NCI-H1417 treated with DMSO at 0.1 percent for 48 hours (cell line): ENCODE results near the gene OXER1.
A peak's percentile ranks its signal among the peaks of the same experiment; 100 is the strongest.

ENCODE experiments used
- DNase-seq: peaks from one replicate; lab custom pipeline; 2025; lab: John Stamatoyannopoulos, UW

OXER1 gene, protein sequence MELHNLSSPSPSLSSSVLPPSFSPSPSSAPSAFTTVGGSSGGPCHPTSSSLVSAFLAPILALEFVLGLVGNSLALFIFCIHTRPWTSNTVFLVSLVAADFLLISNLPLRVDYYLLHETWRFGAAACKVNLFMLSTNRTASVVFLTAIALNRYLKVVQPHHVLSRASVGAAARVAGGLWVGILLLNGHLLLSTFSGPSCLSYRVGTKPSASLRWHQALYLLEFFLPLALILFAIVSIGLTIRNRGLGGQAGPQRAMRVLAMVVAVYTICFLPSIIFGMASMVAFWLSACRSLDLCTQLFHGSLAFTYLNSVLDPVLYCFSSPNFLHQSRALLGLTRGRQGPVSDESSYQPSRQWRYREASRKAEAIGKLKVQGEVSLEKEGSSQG

DNA sequence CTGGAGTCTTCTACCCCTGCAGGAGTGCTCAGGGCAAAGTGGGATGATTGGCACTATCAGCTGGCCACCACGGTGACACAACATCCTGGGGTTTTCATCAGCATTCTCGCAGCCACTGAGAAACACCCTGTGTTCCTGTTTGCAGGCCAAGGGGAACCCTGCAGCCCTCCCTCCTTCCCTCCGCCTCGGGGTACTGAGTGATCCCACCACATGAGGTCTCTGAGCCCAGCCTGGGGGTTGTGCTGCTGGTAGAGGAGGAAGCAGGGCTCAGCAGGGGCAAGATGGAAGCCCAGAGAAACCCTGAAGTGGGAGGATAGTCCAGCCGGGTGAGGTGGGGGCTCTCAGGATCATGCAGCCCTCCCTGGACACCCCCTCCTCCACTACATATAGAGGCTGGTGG, at the start of gene OXER1:
Gene OXER1, minus strand, starts transcription at position 40 of the 400 bp plus-strand sequence. CDS start 73 bp downstream, outside the sequence.
- DNase-seq = no peak

DNA sequence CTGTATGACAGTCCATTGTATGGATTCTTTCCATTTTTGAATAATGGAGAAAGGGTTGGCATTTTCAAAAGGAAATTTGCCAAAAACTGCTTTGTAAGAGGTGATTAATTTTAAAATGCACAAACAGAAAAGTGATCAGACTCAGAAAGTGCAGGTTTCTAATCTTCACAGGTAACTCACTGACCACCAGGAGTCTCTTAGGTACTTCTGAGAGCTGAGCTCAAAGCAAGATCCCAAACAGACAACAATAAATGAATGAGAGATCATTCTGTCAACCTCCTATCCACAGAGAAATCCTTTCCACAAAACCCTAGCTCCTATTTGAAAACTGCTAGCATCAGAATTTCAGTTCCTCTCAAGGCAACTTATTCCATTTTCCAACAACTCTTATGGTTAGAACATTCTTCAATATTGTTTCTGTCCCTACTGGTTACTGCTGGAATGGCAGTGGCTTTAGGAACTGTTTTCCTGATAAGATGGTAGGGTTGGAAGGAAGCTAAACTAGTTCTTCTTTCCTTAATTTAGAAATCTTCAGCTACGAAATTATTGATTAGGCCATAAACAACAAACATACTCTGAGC, 49.1 kb upstream of the OXER1 start:
- DNase-seq = no peak

DNA sequence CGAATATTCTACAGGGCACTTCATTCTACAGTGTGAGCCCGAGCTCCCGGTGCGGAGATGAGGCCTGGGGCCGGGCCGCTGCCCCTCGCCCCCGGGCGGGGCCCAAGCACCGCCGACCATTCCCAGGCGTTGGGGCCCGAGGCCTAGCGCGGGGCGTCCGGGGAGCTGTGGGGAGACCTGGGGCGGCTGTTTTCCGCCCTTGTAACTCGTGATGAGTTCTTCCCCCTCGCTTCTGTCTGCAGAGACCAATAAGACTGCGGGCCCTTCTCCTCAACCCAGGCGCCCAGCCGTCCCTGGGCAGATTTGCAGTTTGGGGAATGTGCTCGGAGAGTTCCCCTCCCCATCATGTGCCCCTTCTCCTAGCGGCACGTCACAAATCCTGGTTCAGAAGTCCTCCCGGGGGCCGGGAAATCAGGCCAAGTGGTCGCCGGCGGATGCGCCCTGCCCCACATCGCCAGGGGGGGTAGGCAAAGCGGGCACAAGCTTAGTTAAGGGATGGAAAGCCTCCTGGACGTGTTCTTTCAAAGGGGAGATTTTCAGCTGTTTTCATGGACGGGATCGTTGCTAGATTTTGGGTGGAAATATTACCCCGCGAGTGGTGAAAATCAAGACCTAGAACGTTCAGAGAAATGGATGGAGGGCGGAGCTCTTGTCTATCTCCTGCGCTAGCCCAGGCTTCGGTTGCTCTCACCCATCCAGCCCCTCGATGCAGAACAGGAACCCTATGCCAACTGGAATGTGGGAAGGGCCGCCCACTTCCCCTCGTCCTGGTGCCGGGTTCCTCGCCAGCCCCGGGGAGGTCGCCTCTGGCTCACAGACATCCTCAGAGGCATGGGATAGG, 47.3 kb upstream of the OXER1 start:
- no peak for DNase-seq

DNA sequence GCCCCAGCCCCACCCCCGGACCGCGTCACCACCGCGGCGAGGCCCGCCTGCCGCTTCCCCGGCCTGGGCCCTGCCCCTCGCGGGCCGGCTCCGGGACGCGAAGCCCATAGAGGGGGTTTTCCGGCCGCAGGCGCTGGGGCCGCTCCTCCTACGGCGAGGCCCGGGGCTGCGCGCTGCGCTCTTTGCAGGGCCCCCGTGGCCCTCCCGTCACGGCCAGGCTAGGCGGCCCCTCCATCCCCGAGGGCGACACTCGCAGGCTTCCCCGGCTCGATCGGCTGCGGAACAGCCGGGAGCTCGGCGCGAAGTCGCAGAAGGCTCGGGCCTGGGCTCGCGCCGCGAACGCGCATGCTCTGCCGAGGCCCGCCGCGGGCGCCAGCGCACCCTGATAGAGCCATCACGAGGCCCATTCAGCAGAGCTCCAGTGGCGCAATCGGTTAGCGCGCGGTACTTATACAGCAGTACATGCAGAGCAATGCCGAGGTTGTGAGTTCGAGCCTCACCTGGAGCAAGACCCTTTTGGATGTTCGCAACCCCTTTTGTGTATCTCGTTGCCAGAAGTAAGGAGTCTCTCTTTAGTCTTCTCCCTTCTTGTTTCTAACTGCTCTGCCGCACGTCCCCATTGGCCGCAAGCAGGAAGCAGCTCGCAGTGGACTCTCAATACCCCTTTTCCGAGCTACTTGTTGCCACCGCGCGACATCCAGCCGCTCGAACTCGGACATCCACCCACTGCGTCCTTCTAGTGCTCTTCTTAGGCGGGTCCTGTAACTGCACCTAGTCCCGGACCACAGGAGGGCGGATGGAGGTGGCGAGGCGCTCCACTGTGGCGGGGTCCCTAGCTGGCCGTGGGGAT, 46.4 kb upstream of the OXER1 start:
- DNase-seq = peak; percentile 93

DNA sequence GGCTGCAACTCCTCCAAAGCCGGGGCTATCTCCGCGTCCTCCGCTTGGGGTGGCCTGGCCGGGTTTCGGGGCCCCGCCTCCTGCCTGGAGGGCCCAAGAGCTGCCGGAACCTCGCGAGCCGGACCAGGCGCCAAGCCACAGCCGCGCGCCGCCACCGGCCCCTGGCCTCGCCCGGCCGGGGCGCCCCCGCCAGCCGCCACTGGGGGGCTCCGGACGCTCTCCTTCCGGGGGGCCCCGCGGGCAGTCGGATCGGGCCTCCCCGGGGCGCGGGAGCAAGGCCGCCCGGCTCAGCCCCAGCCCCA, 45.8 kb upstream of the OXER1 start:
- DNase-seq = no peak

DNA sequence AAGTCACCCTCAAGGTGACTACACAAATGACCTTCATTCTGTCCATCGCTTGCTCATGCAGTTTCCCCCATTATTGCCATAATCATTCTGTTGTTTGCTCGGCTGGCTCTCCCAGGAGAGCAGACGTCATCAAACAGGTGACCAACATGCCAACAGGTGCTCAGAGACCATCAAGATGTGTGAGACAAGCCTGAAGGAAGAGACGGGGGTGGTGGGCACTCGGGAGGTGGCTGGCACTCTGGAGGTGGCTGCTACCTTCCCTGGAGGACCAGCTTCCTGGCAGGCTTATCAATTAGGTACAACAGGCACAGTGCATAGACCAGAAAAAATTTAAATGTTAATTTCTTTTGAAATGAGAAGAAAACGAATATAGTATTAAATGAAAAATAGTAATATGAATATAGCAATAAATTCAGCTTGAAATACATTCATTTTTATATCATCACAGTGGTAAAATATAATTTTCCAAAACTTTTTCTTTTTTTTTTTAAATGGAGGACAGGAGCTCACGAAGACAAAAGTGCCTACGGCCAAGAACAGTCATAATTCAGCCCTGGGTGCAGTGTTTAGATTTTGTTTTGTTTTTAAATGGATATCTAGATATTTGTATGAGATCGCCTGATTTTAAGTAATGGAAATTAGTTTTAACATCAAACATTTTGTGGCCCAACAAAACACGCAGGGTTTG, 45.3 kb upstream of the OXER1 start:
- DNase-seq = no peak

DNA sequence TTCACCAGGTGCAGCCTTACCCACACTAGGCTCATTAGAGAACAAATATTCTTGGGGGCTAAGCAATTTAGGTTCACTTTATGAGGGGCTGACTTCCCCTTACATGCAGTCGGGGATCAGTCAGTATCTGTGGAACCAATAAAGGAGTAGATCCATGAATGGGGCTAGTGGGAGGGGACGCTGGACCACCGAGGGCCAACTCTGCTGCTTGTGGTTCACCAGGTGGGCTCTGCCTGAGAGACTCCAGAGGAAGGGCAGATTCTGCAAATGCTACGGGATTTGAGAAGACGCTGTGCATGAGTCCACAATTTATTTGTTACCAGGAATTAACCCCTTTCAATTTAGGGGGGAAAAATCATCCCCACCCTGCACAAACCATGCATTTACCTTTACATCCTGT, 44.4 kb upstream of the OXER1 start:
- no peak for DNase-seq

DNA sequence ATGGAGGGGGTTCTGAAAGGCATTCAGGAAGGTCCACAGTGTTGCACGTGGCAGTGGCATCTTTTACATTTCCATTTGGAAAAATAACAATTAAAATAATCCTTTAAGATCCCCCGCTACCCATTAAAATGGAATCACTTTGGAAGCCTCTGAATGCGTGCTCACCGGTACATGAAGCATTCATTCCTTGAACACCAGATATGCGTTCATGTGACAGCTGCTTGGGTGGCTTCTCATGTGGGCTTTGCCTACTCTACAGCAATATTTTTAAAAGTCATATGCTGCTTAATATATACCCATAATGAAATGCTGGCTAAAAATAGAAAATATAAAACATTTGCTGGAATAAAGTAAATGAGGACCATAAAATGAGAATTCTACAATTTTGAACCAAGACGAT, 42.9 kb upstream of the OXER1 start:
- DNase-seq = no peak

DNA sequence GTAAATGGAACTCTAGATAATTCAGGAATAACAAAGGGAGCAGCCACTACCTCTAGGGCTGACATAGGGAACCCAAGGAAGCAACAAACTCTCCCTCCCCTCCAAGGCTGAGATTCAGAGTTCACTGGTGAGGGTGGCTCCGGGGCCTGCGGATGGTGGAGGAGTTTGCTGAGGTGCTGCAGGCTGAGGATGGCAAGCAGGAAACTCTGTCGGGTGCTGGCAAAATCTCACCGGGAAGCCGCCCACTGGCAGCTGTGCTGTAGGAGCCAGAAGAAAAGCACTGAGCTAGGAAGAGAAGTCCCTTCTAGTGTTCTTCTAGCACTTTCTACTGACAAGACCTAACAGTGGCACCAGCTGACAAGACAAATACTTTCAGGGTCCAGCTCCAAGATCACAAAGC, 41.0 kb upstream of the OXER1 start:
- DNase-seq = no peak

DNA sequence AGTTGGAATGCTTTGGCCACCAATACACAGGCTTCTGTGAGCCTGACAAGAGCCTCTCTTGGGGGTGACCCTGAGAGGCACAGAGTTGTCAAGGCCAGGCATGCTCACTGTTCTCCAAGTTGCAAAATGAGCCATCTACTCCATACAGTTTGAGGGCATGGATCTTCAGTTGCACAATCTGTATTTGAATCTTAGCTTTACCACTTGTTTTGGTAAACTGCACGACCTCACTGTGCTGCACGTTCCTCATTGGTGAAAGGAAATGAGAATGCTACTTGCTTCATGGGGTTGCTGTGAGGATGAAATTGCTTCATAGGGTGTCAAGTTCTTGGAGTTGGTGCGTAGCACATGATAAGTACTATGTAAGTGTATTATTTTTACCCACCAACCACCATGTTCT, 40.4 kb upstream of the OXER1 start:
- DNase-seq = no peak

DNA sequence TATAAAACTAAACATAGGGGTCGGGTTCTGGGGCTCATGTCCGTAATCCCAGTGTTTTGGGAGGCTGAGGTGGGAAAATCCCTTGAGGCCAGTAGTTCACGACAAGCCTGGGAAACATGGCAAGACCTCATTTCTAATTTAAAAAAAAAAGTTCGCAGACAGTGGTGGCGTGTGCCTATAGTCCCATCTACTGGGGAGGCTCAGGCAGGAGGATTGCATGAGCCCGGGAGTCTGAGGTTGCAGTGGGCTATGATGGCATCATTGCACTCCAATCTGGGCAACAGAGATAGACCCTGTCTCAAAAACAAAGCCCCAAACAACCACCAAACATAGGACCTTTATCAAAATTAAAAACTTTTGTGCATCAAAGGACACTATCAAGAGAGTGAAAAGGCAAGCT, 38.2 kb upstream of the OXER1 start:
- no peak for DNase-seq

DNA sequence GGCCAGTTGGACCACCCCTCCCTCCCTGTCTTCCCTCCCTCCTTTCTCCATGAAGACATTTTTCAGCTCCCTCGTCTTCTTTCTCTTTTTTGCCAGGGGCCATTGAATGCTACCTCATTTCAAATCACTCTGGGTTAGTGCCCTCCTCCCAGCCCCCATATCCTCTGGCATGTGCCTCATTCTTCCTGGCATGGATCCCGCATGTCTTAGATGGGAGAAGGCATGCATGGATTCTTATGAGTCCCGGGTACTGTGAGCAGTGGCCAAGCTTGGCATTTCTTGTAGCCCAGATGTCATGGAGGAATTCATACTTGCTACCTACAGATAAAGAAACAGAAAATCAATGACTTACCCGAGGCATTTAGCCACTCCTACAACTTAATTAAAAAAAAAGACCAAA, 37.4 kb upstream of the OXER1 start:
- DNase-seq = no peak

DNA sequence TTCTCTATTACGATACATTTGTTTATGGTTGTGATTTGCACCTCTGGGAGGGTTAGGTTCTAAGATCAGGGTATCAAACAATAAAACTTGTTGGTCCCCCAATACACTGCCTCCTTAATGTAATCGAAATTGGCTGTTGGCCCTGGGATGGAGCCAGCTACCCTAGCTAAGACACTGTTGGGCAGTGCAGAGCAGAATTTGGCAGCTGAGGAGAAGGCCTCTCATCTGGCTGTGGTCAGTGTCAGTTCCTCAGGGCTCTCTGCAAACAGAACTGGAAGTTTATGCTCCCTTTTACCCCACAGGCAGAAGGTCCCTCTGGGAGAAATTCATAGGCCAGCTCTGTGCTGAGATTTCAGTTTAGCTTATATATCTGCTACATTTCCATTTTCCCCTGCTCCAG, 37.0 kb upstream of the OXER1 start:
- DNase-seq = no peak

DNA sequence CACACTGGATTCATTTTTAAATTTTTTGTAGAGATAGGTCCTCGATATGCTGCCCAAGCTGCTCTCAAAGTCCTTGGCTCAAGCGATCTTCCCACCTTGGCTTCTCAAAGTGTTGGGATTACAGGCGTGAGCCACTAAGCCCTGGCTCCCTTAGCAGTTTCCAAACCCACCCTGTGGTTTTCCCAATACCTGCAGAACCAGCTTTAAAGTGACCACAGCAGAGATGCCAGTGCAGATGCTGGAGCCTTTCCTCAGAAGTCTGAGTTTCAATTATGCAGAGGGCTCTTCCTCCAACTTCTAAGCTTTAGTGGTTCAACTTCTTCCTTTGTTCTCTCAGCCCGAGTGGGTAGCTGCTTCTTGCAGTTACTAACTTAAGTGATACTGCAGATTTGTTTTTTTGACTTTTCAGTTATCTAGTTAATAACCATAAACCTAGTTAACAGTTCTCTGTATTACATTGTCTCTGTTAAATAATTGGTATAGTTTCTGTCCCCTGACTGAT, 36.6 kb upstream of the OXER1 start:
- DNase-seq = no peak

DNA sequence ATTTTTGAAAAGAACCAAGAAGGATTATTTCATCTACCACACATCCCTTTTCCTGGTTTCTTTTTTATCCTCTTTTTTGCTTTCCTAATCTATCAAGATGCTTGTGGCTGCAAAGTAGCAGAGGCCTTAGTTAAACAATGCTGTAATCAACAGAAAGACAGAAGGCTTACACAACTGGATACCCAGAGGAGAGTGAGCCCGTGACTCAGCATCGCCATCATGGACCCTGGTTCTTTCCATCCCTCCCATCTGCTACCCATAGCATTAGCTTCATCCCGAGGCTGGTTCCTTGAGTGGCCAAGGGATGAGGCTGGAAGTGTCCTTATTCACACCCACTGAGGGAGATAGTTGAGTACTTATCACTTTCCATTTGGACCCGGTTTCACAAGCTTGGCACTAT, 35.9 kb upstream of the OXER1 start:
- DNase-seq = no peak

DNA sequence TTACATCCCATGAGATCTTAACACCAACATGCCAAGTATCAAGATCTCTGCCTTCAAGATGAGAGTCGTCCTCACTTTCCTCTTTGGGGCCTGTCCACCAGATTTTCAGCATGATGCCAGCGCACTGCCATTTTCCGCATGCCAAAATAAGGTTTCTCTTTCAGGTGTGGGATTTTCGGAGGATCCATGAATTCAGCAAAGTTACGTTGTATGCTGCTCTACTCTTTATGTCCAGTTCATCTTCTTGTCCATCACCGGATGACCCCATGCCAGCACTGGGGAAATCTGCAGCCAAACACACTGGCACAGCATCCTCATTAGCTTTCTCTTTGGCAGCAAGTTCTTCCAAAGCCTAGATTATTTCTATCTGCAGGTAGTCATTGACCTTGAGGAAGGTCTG, 33.3 kb upstream of the OXER1 start:
- DNase-seq = no peak

DNA sequence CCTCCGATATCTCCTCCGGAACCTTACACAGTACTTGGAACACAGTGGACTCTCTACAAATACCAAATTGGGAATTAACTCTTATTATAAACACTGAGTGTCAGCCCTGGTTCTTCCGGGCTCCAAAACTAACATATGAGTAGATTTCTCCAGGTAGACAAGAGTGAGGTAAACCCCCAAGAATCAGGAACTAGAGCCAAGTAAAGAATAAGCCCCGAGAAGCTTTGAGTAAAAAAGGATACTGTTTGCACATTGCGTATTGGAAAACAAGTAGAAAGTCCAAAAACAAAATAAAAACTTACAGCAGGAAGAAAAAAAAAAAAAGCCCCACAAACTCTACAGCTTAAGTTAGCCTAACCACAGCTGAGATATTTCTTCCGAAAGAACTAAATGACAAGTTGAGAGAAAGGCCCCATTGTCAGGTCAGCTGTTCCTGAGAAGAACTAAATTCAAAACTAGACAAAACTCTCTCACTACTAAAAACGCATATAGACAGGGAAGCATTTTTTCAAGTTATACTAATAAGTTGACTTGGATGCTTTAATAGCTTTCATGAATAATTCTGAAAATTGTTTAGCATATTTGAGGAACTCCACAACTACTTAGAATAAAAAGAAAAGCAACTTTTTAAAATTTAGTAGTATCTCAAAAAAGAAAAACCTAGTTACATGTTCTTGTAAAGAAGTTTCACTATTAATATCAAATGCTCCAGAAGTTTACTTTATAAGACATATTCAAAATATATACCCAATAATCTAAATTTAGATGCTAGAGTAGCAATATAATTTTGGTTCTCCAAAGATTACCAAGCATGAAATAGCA, 32.7 kb upstream of the OXER1 start:
- DNase-seq = no peak

DNA sequence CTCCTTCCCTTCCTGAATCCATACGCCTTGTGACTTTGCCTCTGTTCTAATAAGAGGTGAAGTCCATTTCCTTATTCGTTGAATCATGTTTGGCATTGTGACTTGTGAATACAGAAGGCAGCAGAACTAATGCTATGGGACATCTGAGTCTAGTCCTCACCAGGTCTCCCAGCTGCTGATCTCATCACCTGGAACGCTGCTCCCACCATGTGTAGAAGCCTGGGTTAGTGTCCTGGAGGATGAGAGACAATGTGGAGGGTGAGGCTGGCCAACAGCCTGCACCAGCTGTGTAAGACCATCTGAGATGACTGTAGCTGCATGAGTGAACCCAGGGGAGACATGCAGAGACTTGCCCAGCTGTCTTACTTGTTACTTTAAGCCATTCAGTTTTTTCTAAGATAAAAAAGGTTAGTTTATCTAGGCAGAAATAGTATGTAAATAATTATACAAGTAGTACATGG, 31.9 kb upstream of the OXER1 start:
- no peak for DNase-seq

DNA sequence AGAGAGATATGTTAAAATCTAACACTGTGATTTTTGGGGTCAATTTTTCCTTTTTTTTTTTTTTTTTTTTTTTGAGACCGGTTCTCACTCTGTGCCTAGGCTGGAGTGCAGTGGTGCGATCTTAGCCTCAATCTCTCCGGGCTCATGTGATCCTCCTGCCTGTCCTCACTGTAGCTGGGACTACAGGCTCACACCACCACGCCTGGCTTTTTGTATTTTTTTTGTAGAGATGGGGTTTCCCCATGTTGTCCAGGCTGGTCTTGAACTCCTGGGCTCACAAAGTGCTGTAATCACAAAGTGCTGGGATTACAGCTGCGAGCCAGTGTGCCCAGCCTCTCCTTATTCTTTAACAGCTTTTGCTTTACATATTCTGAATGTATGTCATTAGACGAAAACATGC, 31.3 kb upstream of the OXER1 start:
- no peak for DNase-seq

DNA sequence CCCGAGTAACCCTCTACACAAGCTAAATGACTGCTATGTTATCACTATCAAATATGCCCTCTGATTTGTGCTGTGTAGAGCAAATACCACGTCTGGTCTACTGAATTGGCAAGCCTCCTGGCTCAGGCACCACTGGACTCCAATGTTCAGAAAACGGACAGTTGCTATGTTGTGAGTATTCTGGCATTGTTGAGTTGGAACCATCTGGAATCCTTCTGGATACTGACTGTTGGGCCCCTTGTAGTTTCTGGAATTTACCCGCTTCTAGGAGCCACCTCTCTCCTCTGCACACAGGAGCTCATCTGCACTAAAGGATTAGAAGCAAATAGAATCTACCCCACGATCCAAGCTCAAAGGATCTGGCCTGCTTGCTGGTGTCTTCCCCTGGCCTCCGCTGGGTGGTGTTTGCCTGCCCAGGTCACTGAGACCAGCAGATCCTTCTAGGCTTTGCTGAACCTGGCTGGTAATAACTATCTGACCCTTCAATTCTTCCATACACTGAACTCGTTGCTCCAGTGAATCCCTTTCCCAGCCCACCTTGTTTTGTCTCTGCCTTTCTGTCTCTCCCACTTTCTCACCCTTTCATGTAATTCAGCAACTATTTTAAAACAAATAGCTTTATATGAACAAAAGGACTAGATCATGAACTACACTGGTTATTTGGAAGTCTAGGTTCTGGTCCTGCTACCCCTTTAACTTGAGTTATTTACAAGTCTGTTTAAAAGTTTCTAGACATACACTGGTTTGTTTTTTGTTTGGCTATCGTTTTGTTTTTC, 30.5 kb upstream of the OXER1 start:
- no peak for DNase-seq
